IMR-90 (cell line): Measurements from ENCODE around the gene MORF4L2. TPM values are rescaled to one million over a fixed set of nuclear protein-coding genes. Genes with fewer than 3 reads are reported as not detected.
A peak's percentile ranks its signal among the peaks of the same experiment; 100 is the strongest.

ENCODE experiments used
- ATAC-seq: fragments of 200-7000 bp; cut with Tn5 transposase; 2 replicates; pipeline ENCODE4 v1.9.1; 2020; ENCODE audit warnings: low read depth, mild to moderate bottlenecking, moderate library complexity
- BruUV-seq: library from RNA; stranded (reverse); fragments of 400-500 nt; replicated peaks from 2 replicates; lab custom pipeline; 2021; lab: Mats Ljungman, UMichigan
- CTCF ChIA-PET: fragments of 300-600 bp; formaldehyde crosslinking; extraction: SDS; loops from one replicate; lab custom pipeline; 2021; ENCODE audit warnings: antibody characterized with exemption; lab: Yijun Ruan, JAX
- POLR2A ChIA-PET: fragments of 300-600 bp; sonication (Branson Sonifier 250); formaldehyde crosslinking; loops from one replicate; lab custom pipeline; 2022; ENCODE audit warnings: antibody characterized with exemption; ENCODE audit not compliant: unreplicated experiment; lab: Charles Lee
- DNase-seq: peaks from one replicate; pipeline ENCODE4 v3.0.0; 2013
- H2AFZ ChIP-seq: replicated peaks from 2 replicates; pipeline ENCODE3; 2013; ENCODE audit warnings: low read length, mild to moderate bottlenecking; ENCODE audit not compliant: poor library complexity
- H2AK5ac ChIP-seq: 2 replicates; pipeline ENCODE4 v1.6.1; 2013; ENCODE audit warnings: low read depth, low read length, inconsistent platforms
- H2AK9ac ChIP-seq: replicated peaks from 2 replicates; pipeline ENCODE3; 2013; ENCODE audit warnings: mild to moderate bottlenecking, low read depth, low read length, moderate library complexity; ENCODE audit not compliant: poor library complexity
- H2BK120ac ChIP-seq: 2 replicates; pipeline ENCODE4 v1.6.1; 2013; ENCODE audit warnings: low read depth, low read length, inconsistent platforms
- H2BK15ac ChIP-seq: 3 replicates; pipeline ENCODE4 v1.6.1; 2013; ENCODE audit warnings: low read depth, low read length, inconsistent platforms
- H2BK20ac ChIP-seq: 2 replicates; pipeline ENCODE4 v1.6.1; 2013; ENCODE audit warnings: low read depth, mild to moderate bottlenecking, inconsistent platforms, low read length, moderate library complexity
- H2BK5ac ChIP-seq: 2 replicates; pipeline ENCODE4 v1.6.1; 2013; ENCODE audit warnings: mild to moderate bottlenecking, low read depth, low read length, inconsistent platforms; ENCODE audit not compliant: poor library complexity, severe bottlenecking
- H3K14ac ChIP-seq: replicated peaks from 2 replicates; pipeline ENCODE4 v1.6.1; 2013; ENCODE audit warnings: low read depth, low read length, inconsistent platforms
- H3K18ac ChIP-seq: 2 replicates; pipeline ENCODE4 v1.6.1; 2013; ENCODE audit warnings: low read depth, low read length, control low read depth
- H3K23ac ChIP-seq: 2 replicates; pipeline ENCODE4 v1.6.1; 2013; ENCODE audit warnings: low read depth, low read length, inconsistent platforms
- H3K27ac ChIP-seq: 2 replicates; pipeline ENCODE4 v1.5.1; 2013; ENCODE audit warnings: mild to moderate bottlenecking, control low read depth, low read length; ENCODE audit not compliant: insufficient read depth
- H3K27me3 ChIP-seq: 2 replicates; pipeline ENCODE4 v1.6.1; 2013; ENCODE audit warnings: low read length; ENCODE audit not compliant: control insufficient read depth, insufficient read depth
- H3K36me3 ChIP-seq: 2 replicates; pipeline ENCODE4 v1.6.1; 2013; ENCODE audit warnings: low read length, mixed read lengths; ENCODE audit not compliant: control insufficient read depth, insufficient read depth
- H3K4ac ChIP-seq: 2 replicates; pipeline ENCODE4 v1.6.1; 2013; ENCODE audit warnings: low read depth, low read length, inconsistent platforms
- H3K4me1 ChIP-seq: 2 replicates; pipeline ENCODE4 v1.6.1; 2013; ENCODE audit warnings: low read length, mixed read lengths; ENCODE audit not compliant: control insufficient read depth, insufficient read depth
- H3K4me2 ChIP-seq: 2 replicates; pipeline ENCODE4 v1.6.1; 2013; ENCODE audit warnings: low read depth, mild to moderate bottlenecking, control low read depth, low read length, moderate library complexity
- H3K4me3 ChIP-seq: 2 replicates; pipeline ENCODE4 v1.5.1; 2013; ENCODE audit warnings: low read depth, mild to moderate bottlenecking, control low read depth, low read length, moderate library complexity; ENCODE audit not compliant: insufficient read depth
- H3K56ac ChIP-seq: 2 replicates; pipeline ENCODE4 v1.6.1; 2013; ENCODE audit warnings: low read length, inconsistent platforms; ENCODE audit not compliant: insufficient read depth; ENCODE audit errors: extremely low read depth
- H3K79me1 ChIP-seq, 2 experiments: 2 replicates each; pipeline ENCODE4 v1.6.1; 2013; ENCODE audit warnings: low read length in 2 of 2, inconsistent platforms in 1 of 2, low read depth in 1 of 2
- H3K9ac ChIP-seq: 2 replicates; pipeline ENCODE4 v1.6.1; 2013; ENCODE audit warnings: low read depth, low read length, control low read depth
- H3K9me1 ChIP-seq: 2 replicates; pipeline ENCODE4 v1.6.1; 2013; ENCODE audit warnings: low read length, inconsistent platforms; ENCODE audit not compliant: insufficient read depth
- H3K9me3 ChIP-seq: 2 replicates; pipeline ENCODE4 v1.6.1; 2013; ENCODE audit warnings: low read length; ENCODE audit not compliant: control insufficient read depth, insufficient read depth
- H4K20me1 ChIP-seq: 2 replicates; pipeline ENCODE4 v1.6.1; 2013; ENCODE audit warnings: low read length, inconsistent platforms; ENCODE audit not compliant: insufficient read depth
- H4K5ac ChIP-seq: 2 replicates; pipeline ENCODE4 v1.6.1; 2013; ENCODE audit warnings: mild to moderate bottlenecking, low read depth, low read length, control low read depth
- H4K8ac ChIP-seq, 2 experiments: 2 replicates each; pipeline ENCODE4 v1.6.1; 2013; ENCODE audit warnings: low read depth in 2 of 2, low read length in 2 of 2, control low read depth in 1 of 2, inconsistent platforms in 1 of 2
- H4K91ac ChIP-seq: 2 replicates; pipeline ENCODE4 v1.6.1; 2013; ENCODE audit warnings: low read depth, low read length, inconsistent platforms; ENCODE audit not compliant: insufficient read depth
- BHLHE40 ChIP-seq: fragments of 150-350 bp; IDR thresholded peaks from 2 replicates; pipeline ENCODE4 v1.6.1; 2016; ENCODE audit warnings: mild to moderate bottlenecking, low read depth, low read length
- CEBPB ChIP-seq: IDR thresholded peaks from 2 replicates; pipeline ENCODE4 v1.6.1; 2012; ENCODE audit warnings: low read depth, low read length, improper control_type of control experiment
- CHD1 ChIP-seq: IDR thresholded peaks from 2 replicates; pipeline ENCODE4 v1.6.1; 2012; ENCODE audit warnings: low read depth, low read length, improper control_type of control experiment
- CTCF ChIP-seq: conservative IDR thresholded peaks from 2 replicates; pipeline ENCODE4 v1.5.1; 2012; ENCODE audit warnings: mild to moderate bottlenecking, low read depth, low read length, improper control_type of control experiment
- FOS ChIP-seq: fragments of 150-350 bp; IDR thresholded peaks from 2 replicates; pipeline ENCODE4 v1.6.1; 2016; ENCODE audit warnings: low read depth, low read length
- MAFK ChIP-seq: IDR thresholded peaks from 2 replicates; pipeline ENCODE4 v1.6.1; 2012; ENCODE audit warnings: low read depth, low read length, improper control_type of control experiment
- MAZ ChIP-seq: IDR thresholded peaks from 2 replicates; pipeline ENCODE4 v1.6.1; 2012; ENCODE audit warnings: low read depth, mild to moderate bottlenecking, low read length, improper control_type of control experiment, moderate library complexity, borderline replicate concordance
- MXI1 ChIP-seq: IDR thresholded peaks from 2 replicates; pipeline ENCODE4 v1.6.1; 2012; ENCODE audit warnings: low read depth, mild to moderate bottlenecking, low read length, moderate library complexity, borderline replicate concordance
- NFE2L2 ChIP-seq: fragments of 150-350 bp; IDR thresholded peaks from 2 replicates; pipeline ENCODE4 v1.6.1; 2016; ENCODE audit warnings: low read depth, mild to moderate bottlenecking, low read length
- POLR2A ChIP-seq: IDR thresholded peaks from 2 replicates; pipeline ENCODE4 v1.6.1; 2012; ENCODE audit warnings: mild to moderate bottlenecking, low read depth, low read length
- RAD21 ChIP-seq: IDR thresholded peaks from 2 replicates; pipeline ENCODE4 v1.6.1; 2012; ENCODE audit warnings: low read length, improper control_type of control experiment
- RCOR1 ChIP-seq: IDR thresholded peaks from 2 replicates; pipeline ENCODE4 v1.6.1; 2012; ENCODE audit warnings: mild to moderate bottlenecking, low read length, improper control_type of control experiment; ENCODE audit not compliant: insufficient replicate concordance
- RFX5 ChIP-seq: IDR thresholded peaks from 2 replicates; pipeline ENCODE4 v1.8.0; 2012; ENCODE audit warnings: low read depth, mild to moderate bottlenecking, low read length, moderate library complexity
- SMC3 ChIP-seq: fragments of 150-350 bp; IDR thresholded peaks from 2 replicates; pipeline ENCODE4 v1.6.1; 2016; ENCODE audit warnings: low read depth, mild to moderate bottlenecking, antibody characterized with exemption, low read length, moderate library complexity
- USF2 ChIP-seq: fragments of 150-350 bp; IDR thresholded peaks from 2 replicates; pipeline ENCODE4 v1.6.1; 2017; ENCODE audit warnings: mild to moderate bottlenecking, antibody characterized with exemption, low read length, low read depth
- WGBS, 2 experiments: methylation state at CpG; one replicate each; pipeline versions ENCODE4 v1.1.5 to v1.1.7; 2013; ENCODE audit warnings: missing lambda C conversion rate in 2 of 2; ENCODE audit not compliant: insufficient read length in 1 of 2; ENCODE audit errors: extremely low coverage in 2 of 2; 5-methylcytosine and 5-hydroxymethylcytosine counted together
- dilution Hi-C: fragments of 300-500 bp; cut with HindIII; formaldehyde crosslinking; loops from one replicate; pipeline ENCODE4 v1.14.3; 2018; ENCODE audit warnings: low sequenced_read_pairs; ENCODE audit not compliant: unreplicated experiment
- in situ Hi-C: fragments of 300-500 bp; cut with MboI; formaldehyde crosslinking; loops from 3 replicates; pipeline ENCODE4 v1.14.3; 2019; ENCODE audit warnings: low sequenced_read_pairs, inconsistent platforms, mixed read lengths
- intact Hi-C: fragments of 100-400 bp; cut with micrococcal nuclease; formaldehyde crosslinking; loops from 2 replicates; pipeline ENCODE4 v1.10.0; 2022
- polyA plus RNA-seq, 3 experiments: library from polyadenylated mRNA; depleted of rRNA; stranded (reverse); fragments of >200 nt; gene quantifications; 2 replicates each; pipeline ENCODE4 v1.2.3, GENCODE V29; 2012; ENCODE audit warnings: low replicate concordance in 1 of 3
- total RNA-seq: library from RNA; depleted of rRNA; stranded (reverse); fragments of >200 nt; gene quantifications from 2 replicates; pipeline ENCODE4 v1.2.3, GENCODE V29; 2012
- TF ChIP-seq, protein P1 (sequence below): fragments of 150-350 bp; IDR thresholded peaks from 2 replicates; pipeline ENCODE4 v1.6.1; 2016; ENCODE audit warnings: low read depth, mild to moderate bottlenecking, low read length, moderate library complexity, borderline replicate concordance

MORF4L2 gene
- total and polyA plus RNA-seq, 2 of the 4 experiments (the other 2 are of a cell fraction) = 795 to 1,218 TPM

DNA sequence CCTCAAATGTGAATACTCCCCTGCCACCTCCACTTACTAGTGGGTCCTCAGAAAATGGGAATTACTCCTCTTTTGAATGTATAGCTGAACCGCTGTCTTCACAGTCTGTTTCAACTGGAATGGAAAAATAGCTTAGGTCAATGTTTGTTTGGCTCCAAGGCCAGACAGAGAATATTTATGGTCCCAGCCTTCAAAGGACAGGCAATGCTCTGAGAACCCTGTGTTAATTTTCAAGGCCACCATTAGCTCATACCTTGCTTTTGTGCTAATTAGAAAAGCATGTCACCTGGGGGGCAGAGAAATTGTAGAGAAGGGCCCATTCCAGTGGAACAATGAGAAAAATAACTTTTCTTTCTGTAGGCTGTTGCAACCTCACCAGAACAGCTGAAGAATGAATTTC, 4.6 kb upstream of the MORF4L2 start:
- in situ Hi-C loops (loop anchor here (10.0 to 25.0 kb wide), 2 partner anchors 114 to 446 kb away; no protein-coding TSS in a partner anchor), intact Hi-C loops (no loop called here), dilution Hi-C loops (no loop called here)
- no peak overlapping the region for H3K18ac ChIP-seq
- no peak overlapping the region for H2BK5ac ChIP-seq
- ChIA-PET CTCF (no interaction called here), POLR2A (no interaction called here)
- no peak overlapping the region for H3K4me3 ChIP-seq
- 0 out of 2 replicates have a peak, but pooled peaks cover 2% of the 10 kb centered on the region for H4K20me1 ChIP-seq
- H3K14ac ChIP-seq = no peak overlapping the region
- no peak overlapping the region for H3K4ac ChIP-seq
- H3K9me1 ChIP-seq = no peaks in the 10 kb centered on the region
- no peak overlapping the region for H2BK20ac ChIP-seq
- H3K27me3 ChIP-seq = peaks cover 11% of the 10 kb centered on the region
- no peak overlapping the region for H2BK15ac ChIP-seq
- no peak overlapping the region for H3K23ac ChIP-seq
- no peak overlapping the region for H2AK5ac ChIP-seq
- no peak overlapping the region for H3K56ac ChIP-seq
- no peaks in the 10 kb centered on the region for H3K79me1 ChIP-seq
- no peak overlapping the region for H2BK120ac ChIP-seq
- H3K9me3 ChIP-seq = no peaks in the 10 kb centered on the region
- ATAC-seq (no peak), DNase-seq (no peak)
- BruUV-seq = no TSS peak
- H3K9ac ChIP-seq = no peak overlapping the region
- peak overlapping the region; percentile 29 for H2AK9ac ChIP-seq
- no peak overlapping the region for H3K4me2 ChIP-seq
- no peaks in the 10 kb centered on the region for H3K4me1 ChIP-seq
- no peaks in the 10 kb centered on the region for H3K36me3 ChIP-seq
- H3K27ac ChIP-seq = no peak overlapping the region
- no peak overlapping the region for H4K8ac ChIP-seq
- TF ChIP-seq MXI1 (no peak), MAFK (no peak), USF2 (no peak), SMC3 (no peak), RAD21 (no peak), FOS (no peak), CTCF (no peak), BHLHE40 (no peak), CHD1 (no peak), RCOR1 (no peak), RFX5 (no peak), MAZ (no peak), CEBPB (no peak), NFE2L2 (no peak), POLR2A (no peak)
- TF ChIP-seq, protein P1, sequence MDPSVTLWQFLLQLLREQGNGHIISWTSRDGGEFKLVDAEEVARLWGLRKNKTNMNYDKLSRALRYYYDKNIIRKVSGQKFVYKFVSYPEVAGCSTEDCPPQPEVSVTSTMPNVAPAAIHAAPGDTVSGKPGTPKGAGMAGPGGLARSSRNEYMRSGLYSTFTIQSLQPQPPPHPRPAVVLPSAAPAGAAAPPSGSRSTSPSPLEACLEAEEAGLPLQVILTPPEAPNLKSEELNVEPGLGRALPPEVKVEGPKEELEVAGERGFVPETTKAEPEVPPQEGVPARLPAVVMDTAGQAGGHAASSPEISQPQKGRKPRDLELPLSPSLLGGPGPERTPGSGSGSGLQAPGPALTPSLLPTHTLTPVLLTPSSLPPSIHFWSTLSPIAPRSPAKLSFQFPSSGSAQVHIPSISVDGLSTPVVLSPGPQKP = no peak
- H4K91ac ChIP-seq = no peak overlapping the region
- H4K5ac ChIP-seq = no peak overlapping the region
- H2AFZ ChIP-seq = no peak overlapping the region
- WGBS, 2 experiments = no CpG with 5 or more reads among the region's 1 CpG
